Aorta (tissue), 5 donors: ENCODE data around the gene ALPL. TPM values are rescaled to one million over a fixed set of nuclear protein-coding genes. Genes with fewer than 3 reads are reported as not detected.

Experiments
- ATAC-seq: fragments of 200-7000 bp; cut with Tn5 transposase; one replicate; pipeline ENCODE4 v1.9.1; 2022; ENCODE audit warnings: moderate library complexity; ENCODE audit not compliant: low FRiP score
- DNase-seq, 2 donors: peaks; one replicate each; pipeline ENCODE4 v3.0.0-alpha.2; 2020
- H3K27ac ChIP-seq, 2 donors: one replicate each; pipeline ENCODE4 v1.5.1; 2013; ENCODE audit warnings: low read length in 2 of 2, mild to moderate bottlenecking in 2 of 2, moderate library complexity in 2 of 2, control low read depth in 1 of 2, inconsistent platforms in 1 of 2, low read depth in 1 of 2
- H3K27me3 ChIP-seq, 2 donors: one replicate each; pipeline ENCODE4 v1.6.1; 2013; ENCODE audit warnings: control low read depth in 1 of 2, low read length in 1 of 2, mild to moderate bottlenecking in 1 of 2, moderate library complexity in 1 of 2; ENCODE audit not compliant: insufficient read depth in 2 of 2, control insufficient read depth in 1 of 2
- H3K36me3 ChIP-seq, 2 donors: one replicate each; pipeline ENCODE4 v1.6.1; 2013; ENCODE audit warnings: control low read depth in 1 of 2, low read length in 1 of 2, mild to moderate bottlenecking in 1 of 2; ENCODE audit not compliant: insufficient read depth in 2 of 2, control insufficient read depth in 1 of 2
- H3K4me1 ChIP-seq, 2 donors: one replicate each; pipeline ENCODE4 v1.6.1; 2013; ENCODE audit warnings: low read length in 2 of 2, control low read depth in 1 of 2, mild to moderate bottlenecking in 1 of 2, moderate library complexity in 1 of 2; ENCODE audit not compliant: insufficient read depth in 2 of 2, control insufficient read depth in 1 of 2
- H3K4me3 ChIP-seq, 2 donors: one replicate each; pipeline ENCODE4 v1.5.1; 2013; ENCODE audit warnings: low read length in 2 of 2, control low read depth in 1 of 2, mild to moderate bottlenecking in 1 of 2
- H3K9me3 ChIP-seq: one replicate; pipeline ENCODE4 v1.6.1; 2013; ENCODE audit warnings: mild to moderate bottlenecking, low read length; ENCODE audit not compliant: control insufficient read depth
- WGBS, 2 donors: extraction: QIAGEN DNeasy Blood & Tissue Kit; methylation state at CpG; one replicate each; pipeline ENCODE4 v1.1.7; 2013; 5-methylcytosine and 5-hydroxymethylcytosine counted together
- intact Hi-C, 2 donors: fragments of 100-400 bp; cut with DNase I; formaldehyde crosslinking; loops; one replicate each; pipeline versions ENCODE4 v1.14.2 to v1.15.0; 2022
- polyA plus RNA-seq, 2 donors: library from polyadenylated mRNA; stranded (reverse); fragments of 200-250 nt; gene quantifications; one replicate each; pipeline ENCODE4 v1.2.3, GENCODE V29; 2013
- total RNA-seq, 2 donors: library from RNA; stranded (reverse); fragmentation: NEBNext Ultra II Directional; extraction: Animal tissue kit (Norgen Biotek cat#: 25700); gene quantifications; one replicate each; pipeline ENCODE4 v1.2.1, GENCODE V29; 2021
- donor health status: healthy with polysubstance abuse.
- donor health status: Bipolar disorder and iron deficiency.
- donor health status: DM: no; HTN: no; CAD: no.
- donor health status: DM: no; HTN: no; CAD: no.
- donor health status: DM: yes; HTN: yes; CAD: no.

ALPL gene
- total and polyA plus RNA-seq, 4 donors = 2.5 to 22.3 (median 5.5) TPM

- WGBS, 2 donors = 22 to 23% methylated on average over 3 of the region's 3 CpGs
- no peaks in the 10 kb centered on the region for H3K36me3 ChIP-seq
- H3K9me3 ChIP-seq = no peaks in the 10 kb centered on the region
- no peaks in the 10 kb centered on the region for H3K27me3 ChIP-seq
- H3K4me3 ChIP-seq = no peak overlapping the region
- intact Hi-C loops = no loop called here
- ATAC-seq (peak; percentile 33), DNase-seq (peak in 1 of 2 donors; percentile 71)
- H3K27ac ChIP-seq = no peak overlapping the region
- no peaks in the 10 kb centered on the region for H3K4me1 ChIP-seq
These were observed 32.6 kb downstream of the ALPL start for GRCh38 chr1:21541835-21542234.

GRCh38 chr1:21543598-21543997 is 34.4 kb downstream of the ALPL start:
- Histone ChIP-seq H3K9me3 (no peaks in the 10 kb centered on the region), H3K27ac (no peak overlapping the region), H3K4me3 (no peak overlapping the region), H3K4me1 (no peaks in the 10 kb centered on the region), H3K36me3 (no peaks in the 10 kb centered on the region), H3K27me3 (no peaks in the 10 kb centered on the region)
- intact Hi-C loops = no loop called here
- ATAC-seq = no peak
- DNase-seq = no peak
- WGBS, 2 donors = 89 to 95% methylated on average over 6 of the region's 6 CpGs

DNA sequence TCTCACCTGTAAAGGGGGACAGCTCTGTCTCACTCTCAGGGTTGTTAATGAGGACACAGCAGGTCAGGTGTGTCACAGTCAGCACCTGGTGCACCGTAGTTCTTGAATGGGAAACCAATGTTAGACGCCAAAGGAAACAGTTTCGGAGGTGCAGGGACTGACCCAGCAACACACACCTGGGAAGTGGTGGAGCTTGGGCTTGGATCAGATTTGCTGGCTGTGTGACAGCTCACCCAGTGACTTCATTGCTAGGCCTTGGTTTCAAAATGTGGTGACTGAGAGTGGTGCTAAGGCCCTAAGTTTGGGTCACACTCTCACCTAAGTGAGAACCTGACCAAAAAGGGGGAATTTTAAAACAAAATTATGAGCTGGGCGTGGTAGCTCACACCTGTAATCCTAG is 34.9 kb downstream of the ALPL start:
- H3K27me3 ChIP-seq = no peaks in the 10 kb centered on the region
- H3K4me1 ChIP-seq = no peaks in the 10 kb centered on the region
- DNase-seq (no peak), ATAC-seq (no peak)
- intact Hi-C loops = no loop called here
- H3K9me3 ChIP-seq = no peaks in the 10 kb centered on the region
- H3K4me3 ChIP-seq = no peak overlapping the region
- WGBS, 2 donors = 93 to 98% methylated on average over 4 of the region's 4 CpGs
- H3K36me3 ChIP-seq = no peaks in the 10 kb centered on the region
- no peak overlapping the region for H3K27ac ChIP-seq

DNA sequence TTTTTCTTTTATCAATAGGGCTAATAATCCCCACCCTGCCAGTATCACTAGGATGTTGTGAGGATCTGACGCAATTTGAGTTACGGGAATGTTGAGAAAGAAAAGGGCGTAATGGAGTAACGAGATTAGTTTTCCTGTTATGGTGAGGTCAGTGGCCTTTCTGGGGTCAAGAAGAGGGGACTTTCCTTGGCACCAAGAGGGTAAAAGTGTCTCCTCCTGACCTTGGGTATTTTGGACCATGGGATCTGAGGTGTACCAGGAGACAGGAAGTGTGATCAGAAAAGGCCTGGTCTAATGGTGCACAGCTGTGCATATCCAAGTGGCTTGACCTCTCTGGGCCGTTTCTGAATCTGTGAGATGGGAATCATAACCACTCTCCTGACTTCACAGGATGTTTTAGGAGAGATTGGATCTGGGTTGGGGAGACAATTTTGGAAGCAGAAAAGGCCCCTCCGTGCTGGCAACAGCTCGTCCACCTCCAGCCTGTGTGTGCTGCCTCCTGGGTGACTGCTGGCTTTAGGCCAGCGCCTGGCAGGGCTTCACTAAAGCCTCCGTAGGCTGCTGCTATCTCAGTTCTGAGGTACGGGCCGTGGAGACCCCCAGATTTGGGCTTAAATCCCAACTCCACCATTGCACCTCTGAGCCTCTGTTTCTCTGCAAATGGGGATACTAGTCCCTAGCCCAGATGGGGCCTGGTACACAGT is 37.1 kb downstream of the ALPL start:
- intact Hi-C loops = no loop called here
- Histone ChIP-seq H3K27ac (no peak overlapping the region), H3K4me3 (no peak overlapping the region), H3K9me3 (no peaks in the 10 kb centered on the region), H3K36me3 (no peaks in the 10 kb centered on the region), H3K4me1 (no peaks in the 10 kb centered on the region), H3K27me3 (no peaks in the 10 kb centered on the region)
- 62 to 63% methylated on average over 11 of the region's 11 CpGs for WGBS, 2 donors
- DNase-seq (no peak), ATAC-seq (no peak)

DNA sequence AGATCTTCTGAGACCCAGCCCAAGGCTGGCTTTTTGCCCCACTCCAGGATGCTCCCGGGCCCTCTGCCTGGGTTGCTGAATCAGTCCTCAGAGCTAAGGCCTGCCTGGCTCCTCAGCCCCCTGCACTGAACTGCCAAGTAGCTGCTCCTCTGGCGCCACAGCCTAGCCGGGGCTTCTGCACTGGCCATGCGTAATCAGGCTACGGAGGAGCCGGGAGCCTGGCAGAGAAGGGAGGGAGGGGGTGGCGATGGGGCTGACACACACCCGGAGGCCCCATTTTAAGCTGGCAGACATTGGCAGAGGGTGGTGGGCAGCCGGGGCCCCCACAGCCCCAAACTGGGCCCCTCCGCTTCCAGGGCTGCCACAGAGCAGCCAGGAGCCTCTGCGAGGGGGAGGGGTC is 38.7 kb downstream of the ALPL start:
- DNase-seq = no peak
- H3K4me1 ChIP-seq = no peaks in the 10 kb centered on the region

DNA sequence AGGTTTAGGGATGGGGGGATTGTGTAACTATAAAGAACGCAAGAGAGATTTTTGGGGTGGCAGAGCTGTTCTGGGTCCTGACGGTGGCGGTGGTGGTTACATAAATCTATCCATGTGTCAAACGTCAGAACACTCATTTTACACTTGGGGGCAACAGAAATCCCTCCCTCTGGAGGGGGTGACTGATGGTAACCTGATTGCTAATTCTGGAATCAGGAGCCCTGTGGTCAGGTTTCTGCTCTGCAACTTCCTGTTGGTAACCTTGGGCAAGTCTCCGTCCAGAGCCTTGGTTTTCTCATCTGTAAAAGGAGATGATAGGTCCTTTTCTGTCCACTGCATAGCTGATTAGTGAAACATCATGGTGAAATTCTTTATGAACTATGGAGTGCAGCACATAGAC is 40.9 kb downstream of the ALPL start:
- Histone ChIP-seq H3K36me3 (no peaks in the 10 kb centered on the region), H3K27me3 (no peaks in the 10 kb centered on the region), H3K9me3 (no peaks in the 10 kb centered on the region), H3K4me3 (no peak overlapping the region), H3K27ac (no peak overlapping the region), H3K4me1 (no peaks in the 10 kb centered on the region)
- ATAC-seq (no peak), DNase-seq (no peak)
- 52 to 60% methylated on average over 5 of the region's 5 CpGs for WGBS, 2 donors
- intact Hi-C loops = no loop called here

More for the DNA sequence above, 38.7 kb downstream of the ALPL start:
- 78% methylated on average over 11 of the region's 11 CpGs for WGBS, 2 donors
- Histone ChIP-seq H3K27me3 (no peaks in the 10 kb centered on the region), H3K4me3 (no peak overlapping the region), H3K27ac (no peak overlapping the region), H3K9me3 (no peaks in the 10 kb centered on the region), H3K36me3 (no peaks in the 10 kb centered on the region)
- no peak for ATAC-seq
- intact Hi-C loops = no loop called here

GRCh38 chr1:21550866-21551475 is 41.7 kb downstream of the ALPL start:
- H3K4me3 ChIP-seq = no peak overlapping the region
- ATAC-seq = no peak
- no peaks in the 10 kb centered on the region for H3K4me1 ChIP-seq
- H3K27me3 ChIP-seq = no peaks in the 10 kb centered on the region
- H3K27ac ChIP-seq = no peak overlapping the region
- intact Hi-C loops = no loop called here
- no peaks in the 10 kb centered on the region for H3K9me3 ChIP-seq
- DNase-seq = no peak
- no peaks in the 10 kb centered on the region for H3K36me3 ChIP-seq
- 81 to 83% methylated on average over 12 of the region's 12 CpGs for WGBS, 2 donors

GRCh38 chr1:21552715-21553114 is 43.5 kb downstream of the ALPL start:
- H3K27me3 ChIP-seq = no peaks in the 10 kb centered on the region

More at GRCh38 chr1:21552715-21553114, 43.5 kb downstream of the ALPL start:
- Histone ChIP-seq H3K4me1 (no peaks in the 10 kb centered on the region), H3K9me3 (no peaks in the 10 kb centered on the region), H3K36me3 (no peaks in the 10 kb centered on the region), H3K27ac (no peak overlapping the region), H3K4me3 (no peak overlapping the region)
- no peak for DNase-seq
- intact Hi-C loops = no loop called here
- WGBS, 2 donors = 0 to 1% methylated on average over 1 of the region's 1 CpG
- ATAC-seq = no peak
